Stimulated activated CD8-positive, alpha-beta memory T cell treated with anti-CD3 and anti-CD28 coated beads, Interleukin-15, amount 100 ng/mL, for 1 hour (primary cell): ENCODE data around the gene CYFIP1.

Experiments
- DNase-seq: peaks from one replicate; pipeline ENCODE4 v3.0.0-alpha.2; 2020; ENCODE audit warnings: low read depth

The CYFIP1 gene

GRCh38 chr15:22918056-22918455, 62.1 kb downstream of the CYFIP1 start:
- no peak for DNase-seq

DNA sequence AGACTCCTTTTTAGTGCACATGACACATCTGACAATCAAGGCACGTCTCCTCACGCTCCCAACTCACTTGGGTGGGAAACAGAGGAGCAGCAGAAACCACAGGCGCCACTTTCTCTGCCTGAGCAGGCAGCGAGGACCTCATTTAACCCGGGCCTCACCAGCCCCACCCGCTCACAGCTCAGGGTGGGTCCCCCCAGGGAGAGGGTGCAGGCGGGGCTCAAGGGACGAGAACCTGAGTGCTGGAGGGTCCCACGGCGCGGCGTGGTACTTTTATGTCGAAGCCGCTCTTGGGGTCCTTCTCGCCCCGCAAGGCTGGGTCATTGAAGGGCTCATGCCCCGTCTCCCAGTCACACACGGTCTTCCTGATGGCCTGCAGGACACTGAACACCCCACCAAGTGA, 62.6 kb downstream of the CYFIP1 start:
- DNase-seq, result no peak

GRCh38 chr15:22916606-22917350, 63.4 kb downstream of the CYFIP1 start:
- DNase-seq, result no peak

DNA sequence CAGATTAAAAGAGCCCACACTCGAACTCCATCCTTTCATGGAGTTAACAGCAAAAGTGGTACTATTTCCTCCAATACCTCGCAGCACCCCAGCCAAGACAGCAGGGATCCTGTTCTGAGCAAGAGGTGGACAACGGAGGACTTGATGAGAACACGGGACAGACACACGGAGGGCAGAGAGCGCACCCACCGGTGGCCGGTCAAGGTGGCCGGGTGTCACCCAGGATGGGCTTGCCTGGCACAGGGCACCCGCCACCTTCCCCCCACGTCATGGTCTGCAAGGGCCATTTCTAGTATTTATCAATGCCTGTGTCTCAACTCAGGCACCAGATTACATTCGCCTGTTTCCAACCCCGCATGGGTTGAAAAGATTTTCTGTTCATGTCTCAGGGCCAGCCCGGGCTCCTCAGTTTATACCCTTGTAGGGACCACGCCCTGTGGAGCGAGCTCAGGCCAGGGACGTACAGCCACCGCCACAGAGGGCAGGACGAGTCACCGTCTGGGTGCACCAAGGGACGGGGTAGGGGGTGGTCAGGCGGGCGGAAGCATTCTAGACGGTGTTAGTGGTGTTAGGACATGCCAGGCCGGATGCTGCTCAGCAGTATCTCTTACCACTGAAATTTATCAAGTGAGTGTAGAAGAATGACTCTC, 64.2 kb downstream of the CYFIP1 start:
- DNase-seq, result no peak

- no peak for DNase-seq
Measured at GRCh38 chr15:22913646-22914380, 66.4 kb downstream of the CYFIP1 start.

- DNase-seq, result no peak
Measured at GRCh38 chr15:22912256-22912655, 67.9 kb downstream of the CYFIP1 start.

GRCh38 chr15:22911306-22911705, 68.9 kb downstream of the CYFIP1 start:
- no peak for DNase-seq

- no peak for DNase-seq
Measured at GRCh38 chr15:22908830-22909229, 71.3 kb downstream of the CYFIP1 start.

- DNase-seq, result no peak
Measured at GRCh38 chr15:22907161-22907950, 72.8 kb downstream of the CYFIP1 start.

GRCh38 chr15:22904736-22905135, 75.4 kb downstream of the CYFIP1 start:
- DNase-seq, result no peak

GRCh38 chr15:22903961-22904534, 76.1 kb downstream of the CYFIP1 start:
- DNase-seq, result no peak

- no peak for DNase-seq
Measured at GRCh38 chr15:22903427-22903826, 76.7 kb downstream of the CYFIP1 start.

DNA sequence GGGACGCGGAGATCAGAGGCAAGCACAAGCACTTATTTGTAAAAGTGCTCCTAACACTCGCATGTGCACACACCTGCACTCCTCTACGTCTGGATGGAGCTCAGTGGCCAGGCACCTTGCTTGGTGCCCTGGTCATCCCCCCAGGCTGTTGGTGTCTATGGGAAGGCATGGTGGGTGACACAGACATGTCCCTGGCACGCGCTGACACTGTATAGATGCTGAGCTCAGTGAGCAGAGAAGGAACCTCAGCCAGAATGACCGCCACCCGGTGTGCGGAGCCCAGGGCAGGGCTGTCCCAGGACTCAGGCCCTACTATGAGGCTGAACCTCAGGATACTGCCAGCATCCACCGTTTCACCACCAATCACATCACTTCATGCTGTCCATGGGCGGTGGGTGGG, 77.2 kb downstream of the CYFIP1 start:
- no peak for DNase-seq

- DNase-seq, result no peak
Measured at GRCh38 chr15:22902578-22902977, 77.6 kb downstream of the CYFIP1 start.

- no peak for DNase-seq
Measured at GRCh38 chr15:22902046-22902445, 78.1 kb downstream of the CYFIP1 start.

DNA sequence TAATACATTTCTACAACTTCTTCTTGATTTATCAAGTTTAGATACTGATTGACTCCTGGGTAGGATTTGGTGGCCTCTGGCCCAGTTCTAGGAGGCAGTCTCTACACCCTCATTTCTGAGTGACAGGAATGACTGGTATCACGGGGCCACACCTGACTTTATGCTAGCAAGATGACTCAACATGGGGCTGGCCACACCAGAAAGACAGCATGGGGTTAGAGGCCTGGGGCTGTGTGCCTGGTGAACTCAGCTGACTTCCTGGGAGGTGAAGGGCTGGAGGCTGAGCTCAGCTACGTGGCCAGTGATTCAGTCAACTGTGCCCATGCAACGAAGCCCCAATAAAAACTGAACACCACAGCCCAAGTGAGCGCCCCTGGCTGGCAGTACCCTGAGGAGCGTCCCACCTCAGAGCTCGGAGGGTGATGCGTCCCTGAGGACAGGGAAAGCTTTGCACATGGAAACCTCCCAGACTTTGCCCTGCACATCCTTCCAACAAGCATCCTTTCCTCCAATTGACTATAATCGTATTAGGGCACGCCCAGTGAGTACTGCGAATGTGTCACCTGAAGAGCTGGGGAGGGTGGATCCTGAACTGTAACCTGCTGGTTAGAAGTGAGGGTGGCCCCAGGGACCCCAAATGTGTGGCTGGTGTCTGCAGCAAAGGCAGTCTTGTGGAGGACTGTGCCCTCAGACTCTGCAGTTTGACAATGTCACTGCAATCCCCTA, 84.5 kb downstream of the CYFIP1 start:
- no peak for DNase-seq

- no peak for DNase-seq
Measured at GRCh38 chr15:22893881-22894280, 86.3 kb downstream of the CYFIP1 start.

DNA sequence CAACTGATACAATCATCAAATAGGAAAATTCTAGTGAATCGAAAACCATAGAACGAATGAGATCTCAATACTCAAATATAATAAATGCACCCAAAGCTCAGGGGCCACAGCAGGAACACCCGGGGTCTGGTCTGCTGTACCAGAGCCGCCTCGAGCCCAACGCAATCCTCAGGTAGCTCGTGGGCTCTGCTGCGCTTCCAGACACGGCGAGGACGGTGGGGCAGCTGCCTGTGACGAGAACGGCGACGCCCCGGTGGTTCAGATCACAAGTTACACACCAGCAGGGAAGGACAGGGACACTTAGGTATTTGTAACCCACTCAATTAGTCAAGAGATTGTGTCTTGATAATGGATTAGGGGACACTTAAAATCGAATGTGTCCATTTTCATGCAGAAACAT, 87.1 kb downstream of the CYFIP1 start:
- DNase-seq, result no peak

DNA sequence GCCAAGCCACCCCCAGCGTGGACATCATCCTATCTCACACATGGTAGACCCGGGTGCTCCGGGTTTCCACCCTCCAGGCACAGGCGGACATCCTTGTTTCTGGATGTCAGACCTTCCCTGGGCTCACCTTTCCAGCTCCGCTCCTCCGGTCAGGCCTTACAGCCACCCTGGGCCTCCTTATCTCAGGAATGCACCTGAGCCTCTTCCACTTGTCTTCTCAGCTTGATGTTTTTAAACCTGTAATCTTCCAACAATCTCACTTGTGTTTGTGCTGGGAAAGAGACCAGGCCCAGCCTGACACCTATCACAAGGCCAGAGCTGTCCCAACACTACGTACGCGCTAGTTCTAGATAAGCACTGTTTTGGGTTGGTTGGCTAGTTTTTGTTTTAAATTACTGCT, 87.8 kb downstream of the CYFIP1 start:
- DNase-seq, result no peak

GRCh38 chr15:22891426-22892210, 88.5 kb downstream of the CYFIP1 start:
- DNase-seq, result no peak
